GM12873 (cell line): ENCODE results near the gene KLC3.

Experiments used
- CTCF ChIP-seq: IDR thresholded peaks from 2 replicates; pipeline ENCODE4 v1.5.1; 2012; ENCODE audit warnings: low read depth, mild to moderate bottlenecking, moderate library complexity, low read length, control low read depth; ENCODE audit not compliant: insufficient read depth; ENCODE audit errors: missing control alignments

KLC3 gene

DNA sequence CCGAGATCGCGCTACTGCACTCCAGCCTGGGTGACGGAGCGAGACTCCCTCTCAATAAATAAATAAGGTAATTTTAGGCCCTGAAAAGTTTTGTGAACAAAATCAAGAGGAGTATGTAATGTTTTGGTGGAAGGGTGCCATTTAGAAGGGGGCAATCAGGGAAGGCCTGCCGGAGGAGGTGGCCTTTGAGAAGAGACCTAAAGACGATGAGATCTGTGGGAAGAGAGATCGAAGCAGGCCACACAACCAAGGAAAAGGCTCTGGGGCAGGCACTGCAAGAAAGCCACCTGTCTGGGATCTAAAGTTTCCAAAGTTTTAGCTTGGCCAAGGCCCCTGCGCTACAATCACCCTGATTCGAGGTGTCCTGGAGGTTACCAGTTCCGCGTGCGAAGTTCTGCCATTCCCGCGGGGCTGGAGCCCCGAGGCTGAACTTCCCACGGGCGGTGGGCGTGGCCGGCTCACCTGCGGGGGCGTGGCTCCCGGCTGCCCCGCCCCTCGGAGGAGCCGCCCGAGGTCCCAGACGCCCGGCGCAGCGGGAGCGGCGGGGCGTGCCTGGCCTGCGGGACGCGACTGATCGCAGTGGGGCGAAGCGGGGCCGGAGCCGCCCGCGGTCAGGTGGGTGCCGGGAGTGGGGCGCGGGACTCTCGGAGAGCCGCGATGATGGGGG, at the start of gene KLC3:
KLC3 (plus strand) TSS at position 519 of the 667 bp plus-strand sequence. CDS start 4,792 bp downstream, outside the sequence.
- TF ChIP-seq CTCF: no peak

GRCh38 chr19:45291834-45292233, 48.7 kb upstream of the KLC3 start:
- no peak for TF ChIP-seq CTCF

GRCh38 chr19:45293682-45294081, 46.9 kb upstream of the KLC3 start:
- no peak for TF ChIP-seq CTCF

- TF ChIP-seq CTCF: no peak
These were observed 46.1 kb upstream of the KLC3 start for GRCh38 chr19:45294291-45295029.

DNA sequence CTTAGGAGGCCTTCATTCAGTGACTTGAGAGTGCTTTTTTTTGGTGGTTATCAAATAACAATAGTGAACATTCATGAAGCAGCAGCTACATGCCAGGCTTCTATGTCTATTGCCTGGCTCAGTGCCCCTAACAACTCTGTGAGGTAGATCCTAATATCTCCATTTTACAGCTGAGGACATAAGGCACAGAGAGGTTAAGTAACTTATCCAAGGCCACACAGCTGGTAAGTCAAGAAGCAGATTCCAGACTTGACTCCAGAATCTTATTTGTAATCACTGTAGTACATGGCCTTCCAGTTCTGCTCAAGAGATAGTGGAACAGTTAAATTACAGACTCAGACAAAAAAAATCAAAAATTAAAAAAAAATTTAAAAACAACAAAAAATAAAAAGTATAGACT, 44.7 kb upstream of the KLC3 start:
- TF ChIP-seq CTCF: no peak

DNA sequence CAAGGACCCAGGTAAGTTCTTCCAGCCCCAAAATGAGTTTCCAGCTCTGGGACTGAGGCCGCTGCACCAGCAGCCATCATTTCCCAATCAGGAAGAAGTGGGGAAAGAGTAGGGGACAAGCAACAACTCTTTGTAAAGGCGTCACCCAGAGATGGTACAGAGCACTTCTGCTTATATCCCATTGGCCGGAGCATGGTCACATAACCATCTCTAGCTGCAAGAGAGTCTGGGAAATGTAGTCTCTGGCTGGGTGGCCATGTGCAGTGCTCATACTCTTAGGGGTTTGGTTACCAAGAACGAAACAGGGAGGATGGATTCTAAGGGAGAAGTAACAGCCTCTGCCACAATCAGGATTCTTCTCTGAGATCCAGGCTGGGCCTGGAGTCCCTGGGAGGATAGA, 44.2 kb upstream of the KLC3 start:
- no peak for TF ChIP-seq CTCF

- TF ChIP-seq CTCF: no peak
These were observed 42.9 kb upstream of the KLC3 start for GRCh38 chr19:45297674-45298073.
